A549 (cell line): ENCODE data around the gene DYRK4. TPM values are rescaled to one million over a fixed set of nuclear protein-coding genes. Genes with fewer than 3 reads are reported as not detected.

Source experiments
- ATAC-seq, 2 experiments: fragments of 200-7000 bp in 1 of 2; fragments of >200 bp in 1 of 2; cut with Nextera tagmentation in 1 of 2; cut with Tn5 transposase in 1 of 2; 3 replicates each; pipeline versions ENCODE4 v1.8.0 to v1.9.1; 2018 to 2020; ENCODE audit warnings: mild to moderate bottlenecking in 1 of 2, moderate library complexity in 1 of 2
- CTCF ChIA-PET: fragments of 300-600 bp; sonication (Branson Sonifier 250); formaldehyde crosslinking; extraction: SDS; loops from one replicate; lab custom pipeline; 2021; ENCODE audit warnings: antibody characterized with exemption, inconsistent platforms; lab: Yijun Ruan, JAX
- POLR2A ChIA-PET: fragments of 350-600 bp; formaldehyde crosslinking; extraction: SDS; loops from one replicate; lab custom pipeline; 2021; ENCODE audit warnings: antibody characterized with exemption, inconsistent platforms; lab: Yijun Ruan, JAX
- DNase-seq, 2 experiments: peaks; one replicate each; pipeline versions ENCODE4 v3.0.0 to v3.0.0-alpha.2; 2011 to 2016; ENCODE audit warnings: low read depth in 1 of 2, low spot score in 1 of 2
- FAIRE-seq: peaks from 2 replicates; lab custom pipeline; 2011; peaks lifted over from hg19 to GRCh38; lab: Jason Lieb, UNC
- H3K27ac ChIP-seq, 2 experiments: fragments of >200 bp; sonication (Bioruptor Twin); formaldehyde crosslinking; 3 replicates each; pipeline ENCODE4 v1.5.1; 2016 to 2017
- H3K4me1 ChIP-seq: fragments of >200 bp; sonication (Bioruptor Twin); formaldehyde crosslinking; 3 replicates; pipeline ENCODE4 v1.6.1; 2016
- H3K4me2 ChIP-seq: fragments of >200 bp; sonication (Bioruptor Twin); formaldehyde crosslinking; 3 replicates; pipeline ENCODE4 v1.6.1; 2016
- H3K4me3 ChIP-seq: fragments of >200 bp; sonication (Bioruptor Twin); formaldehyde crosslinking; 3 replicates; pipeline ENCODE4 v1.5.1; 2016
- H3K9me3 ChIP-seq: fragments of >200 bp; sonication (Bioruptor Twin); formaldehyde crosslinking; 3 replicates; pipeline ENCODE4 v1.6.1; 2016
- ATOH8 ChIP-seq: fragments of 250-450 bp; sonication (Bioruptor Pico); IDR thresholded peaks from 2 replicates; pipeline ENCODE4 v1.5.0; 2020; ENCODE audit warnings: low read depth, mild to moderate bottlenecking, moderate library complexity
- CBX2 ChIP-seq: fragments of 200-600 bp; sonication (generic); IDR thresholded peaks from 2 replicates; pipeline ENCODE4 v1.6.1; 2016; ENCODE audit warnings: low read depth, mild to moderate bottlenecking, borderline replicate concordance
- CTCF ChIP-seq: fragments of >200 bp; sonication (Bioruptor Twin); formaldehyde crosslinking; IDR thresholded peaks from 3 replicates; pipeline ENCODE4 v1.5.1; 2016
- EHMT2 ChIP-seq: fragments of 200-600 bp; sonication (generic); IDR thresholded peaks from 2 replicates; pipeline ENCODE4 v1.6.1; 2016; ENCODE audit warnings: antibody characterized with exemption, low read depth, mild to moderate bottlenecking, moderate library complexity
- FOSL2 ChIP-seq, 2 experiments: fragments of 450-650 bp in 1 of 2; fragments of >200 bp in 1 of 2; sonication (Bioruptor Twin) in 1 of 2; formaldehyde crosslinking; IDR thresholded peaks; 2 replicates each; pipeline versions ENCODE4 v1.5.0 to v1.6.1; 2016 to 2020; ENCODE audit warnings: mild to moderate bottlenecking in 1 of 2, moderate library complexity in 1 of 2
- HDAC2 ChIP-seq: fragments of 200-600 bp; sonication (generic); IDR thresholded peaks from 2 replicates; pipeline ENCODE4 v1.6.1; 2016
- HOXB13 ChIP-seq: fragments of 250-450 bp; sonication (Bioruptor Pico); IDR thresholded peaks from 2 replicates; pipeline ENCODE4 v1.5.0; 2020; ENCODE audit warnings: low read depth, mild to moderate bottlenecking, moderate library complexity
- MAX ChIP-seq: IDR thresholded peaks from 2 replicates; pipeline ENCODE4 v1.6.1; 2012
- MYC ChIP-seq: IDR thresholded peaks from 2 replicates; pipeline ENCODE4 v1.6.1; 2012; ENCODE audit warnings: mild to moderate bottlenecking, inconsistent platforms, low read length, improper control_type of control experiment, borderline replicate concordance
- RAD21 ChIP-seq, 2 experiments: fragments of >200 bp in 1 of 2; sonication (Bioruptor Twin) in 1 of 2; formaldehyde crosslinking in 1 of 2; IDR thresholded peaks in 1 of 2; conservative IDR thresholded peaks in 1 of 2; 2 replicates in 1 of 2; 3 replicates in 1 of 2; pipeline ENCODE4 v1.6.1; 2012 to 2018; ENCODE audit warnings: inconsistent platforms in 1 of 2
- RARB ChIP-seq: fragments of 250-450 bp; sonication (Bioruptor Pico); IDR thresholded peaks from 2 replicates; pipeline ENCODE4 v1.8.0; 2021; ENCODE audit warnings: mild to moderate bottlenecking, moderate library complexity
- REST ChIP-seq: fragments of 200-600 bp; sonication (generic); IDR thresholded peaks from 2 replicates; pipeline ENCODE4 v1.6.1; 2016; ENCODE audit warnings: antibody characterized with exemption, mild to moderate bottlenecking, moderate library complexity
- RFX5 ChIP-seq: fragments of 450-650 bp; IDR thresholded peaks from 2 replicates; pipeline ENCODE4 v1.7.1; 2014; ENCODE audit warnings: antibody characterized with exemption, mild to moderate bottlenecking, moderate library complexity
- SREBF2 ChIP-seq: fragments of 450-650 bp; IDR thresholded peaks from 2 replicates; pipeline ENCODE4 v1.6.1; 2014; ENCODE audit warnings: mild to moderate bottlenecking, moderate library complexity
- TFCP2L1 ChIP-seq: fragments of 250-450 bp; sonication (Bioruptor Pico); IDR thresholded peaks from 2 replicates; pipeline ENCODE4 v1.5.0; 2021; ENCODE audit warnings: mild to moderate bottlenecking
- TP53 ChIP-seq: fragments of 250-450 bp; sonication (Bioruptor Pico); IDR thresholded peaks from 2 replicates; pipeline ENCODE4 v1.5.0; 2021; ENCODE audit warnings: mild to moderate bottlenecking, moderate library complexity
- WGBS: methylation state at CpG from one replicate; pipeline ENCODE4 v1.1.6; 2017; ENCODE audit errors: missing lambda C conversion rate; 5-methylcytosine and 5-hydroxymethylcytosine counted together
- polyA plus RNA-seq, 4 experiments: library from polyadenylated mRNA; depleted of rRNA in 3 of 4; stranded (reverse); fragments of >200 nt; fragmentation: RNase III in 1 of 4; extraction: RNeasy Plus Mini Kit Qiagen cat#74134 plus additional on column Dnase treatment in 1 of 4; gene quantifications; 2 replicates in 3 of 4; 3 replicates in 1 of 4; pipeline ENCODE4 v1.2.3, GENCODE V29; 2011 to 2017

Gene DYRK4
- polyA plus RNA-seq, 2 of the 4 experiments (the other 2 are of a cell fraction): 40.3 to 84.5 TPM

- ChIA-PET CTCF (interaction anchor here (0.9 to 2.6 kb wide), 8 partner anchors 9 to 277 kb away, joined by 3 to 39 read pairs (median 4); no protein-coding TSS in a partner anchor), POLR2A (no interaction called here)
- Histone ChIP-seq H3K9me3 (no peaks in the 10 kb centered on the region), H3K27ac (no peak overlapping the region), H3K4me3 (no peak overlapping the region), H3K4me2 (no peak overlapping the region), H3K4me1 (no peaks in the 10 kb centered on the region)
- FAIRE-seq: no peak
- 31% methylated on average over 8 of the region's 8 CpGs for WGBS
- TF ChIP-seq TP53 (CRISPR knock-in tag): no peak
- TF ChIP-seq RAD21 (conservative IDR thresholded peaks at IDR 0.05 in 1 of 2, IDR thresholded peaks at IDR 0.05 in 1 of 2): peak; percentile 47 to 59; a peak in 4 of 5 replicates
- TF ChIP-seq CTCF: peak; percentile 30; the same call in 2 of the 3 replicates
- no peak for TF ChIP-seq MYC
- TF ChIP-seq RFX5: no peak
- peak; percentile 66 to 74; a peak in 4 of 6 replicates for ATAC-seq
- DNase-seq: peak; percentile 8 to 35
Observed at GRCh38 chr12:4579305-4580102, 17.5 kb downstream of the DYRK4 start.

- H3K4me3 ChIP-seq: no peak overlapping the region
- WGBS: 18% methylated on average over 3 of the region's 3 CpGs
- FAIRE-seq (no peak), ATAC-seq (no peak), DNase-seq (no peak)
- ChIA-PET POLR2A (no interaction called here), CTCF (interaction anchor here (0.8 to 2.6 kb wide), 10 partner anchors 8 to 277 kb away, joined by 3 to 39 read pairs (median 4); no protein-coding TSS in a partner anchor)
- H3K4me1 ChIP-seq: no peaks in the 10 kb centered on the region
- no peak overlapping the region for H3K27ac ChIP-seq
- H3K9me3 ChIP-seq: no peaks in the 10 kb centered on the region
- H3K4me2 ChIP-seq: no peak overlapping the region
- TF ChIP-seq MAX: no peak
- TF ChIP-seq FOSL2 (IDR thresholded peaks at IDR 0.05): no peak
- no peak for TF ChIP-seq FOSL2 (CRISPR knock-in tag; IDR thresholded peaks at IDR 0.05)
- no peak for TF ChIP-seq HDAC2
- TF ChIP-seq TFCP2L1: no peak
- TF ChIP-seq RARB: no peak
- TF ChIP-seq ATOH8 (CRISPR knock-in tag): no peak
- TF ChIP-seq HOXB13: no peak
- no peak for TF ChIP-seq SREBF2
- TF ChIP-seq EHMT2: no peak
- no peak for TF ChIP-seq CBX2
- TF ChIP-seq REST: no peak
Observed at GRCh38 chr12:4580281-4580688, 18.3 kb downstream of the DYRK4 start.
